ENCODE data around the gene NHS.

GRCh38 chrX:17472424-17472823, 97.4 kb downstream of the NHS start:
- no peak for TF ChIP-seq EZH2phosphoT487 (IDR thresholded peaks at IDR 0.05)
- TF ChIP-seq EZH2 (IDR thresholded peaks at IDR 0.05): no peak

Data from neural progenitor cell (in vitro differentiated cells).